Measurements from ENCODE around the gene GTF2A1.

The GTF2A1 gene

DNA sequence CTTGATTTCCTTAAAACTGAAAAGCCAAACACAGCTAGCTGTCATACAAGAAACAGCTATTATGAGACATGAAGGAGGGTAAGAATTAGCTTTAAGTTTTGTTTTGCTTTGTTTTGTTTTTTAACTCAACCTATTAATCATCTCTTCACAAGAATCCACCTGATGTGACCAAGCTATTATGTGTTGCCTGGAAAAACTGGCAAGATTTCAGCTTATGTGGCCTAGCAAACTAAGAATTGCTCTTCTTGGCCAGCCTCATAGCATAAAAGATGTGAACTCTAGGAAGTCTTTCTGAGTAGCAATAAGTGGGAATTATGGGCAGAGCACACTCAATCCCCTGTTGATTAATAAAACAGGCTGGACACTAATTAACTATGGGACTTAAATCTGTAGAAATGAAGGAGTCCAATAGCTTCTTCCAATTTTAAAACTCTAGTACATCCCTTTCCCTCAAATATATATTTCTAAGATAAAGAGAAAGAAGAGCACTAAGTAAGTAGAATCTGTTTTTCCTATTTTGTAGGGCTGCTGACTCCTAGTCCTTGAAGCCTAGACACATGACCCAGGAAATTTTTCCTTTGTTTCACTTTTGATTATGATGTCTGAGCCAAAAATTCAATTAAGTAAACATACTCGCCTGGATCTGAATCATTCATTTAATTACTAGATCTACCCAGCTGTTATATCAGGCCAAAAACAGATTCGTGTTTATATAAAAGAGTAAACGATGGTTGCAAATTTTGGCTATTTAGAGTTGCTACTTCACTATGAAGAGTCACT lies 75.7 kb downstream of the GTF2A1 start:
- no peak overlapping the region for H3K4me3 ChIP-seq (ENCODE audit: low read length)
- no peak for DNase-seq (ENCODE audit: low read depth)
- TF ChIP-seq, protein P1, sequence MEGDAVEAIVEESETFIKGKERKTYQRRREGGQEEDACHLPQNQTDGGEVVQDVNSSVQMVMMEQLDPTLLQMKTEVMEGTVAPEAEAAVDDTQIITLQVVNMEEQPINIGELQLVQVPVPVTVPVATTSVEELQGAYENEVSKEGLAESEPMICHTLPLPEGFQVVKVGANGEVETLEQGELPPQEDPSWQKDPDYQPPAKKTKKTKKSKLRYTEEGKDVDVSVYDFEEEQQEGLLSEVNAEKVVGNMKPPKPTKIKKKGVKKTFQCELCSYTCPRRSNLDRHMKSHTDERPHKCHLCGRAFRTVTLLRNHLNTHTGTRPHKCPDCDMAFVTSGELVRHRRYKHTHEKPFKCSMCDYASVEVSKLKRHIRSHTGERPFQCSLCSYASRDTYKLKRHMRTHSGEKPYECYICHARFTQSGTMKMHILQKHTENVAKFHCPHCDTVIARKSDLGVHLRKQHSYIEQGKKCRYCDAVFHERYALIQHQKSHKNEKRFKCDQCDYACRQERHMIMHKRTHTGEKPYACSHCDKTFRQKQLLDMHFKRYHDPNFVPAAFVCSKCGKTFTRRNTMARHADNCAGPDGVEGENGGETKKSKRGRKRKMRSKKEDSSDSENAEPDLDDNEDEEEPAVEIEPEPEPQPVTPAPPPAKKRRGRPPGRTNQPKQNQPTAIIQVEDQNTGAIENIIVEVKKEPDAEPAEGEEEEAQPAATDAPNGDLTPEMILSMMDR (conservative IDR thresholded peaks at IDR 0.05; ENCODE audit: low read depth, low read length) = no peak

DNA sequence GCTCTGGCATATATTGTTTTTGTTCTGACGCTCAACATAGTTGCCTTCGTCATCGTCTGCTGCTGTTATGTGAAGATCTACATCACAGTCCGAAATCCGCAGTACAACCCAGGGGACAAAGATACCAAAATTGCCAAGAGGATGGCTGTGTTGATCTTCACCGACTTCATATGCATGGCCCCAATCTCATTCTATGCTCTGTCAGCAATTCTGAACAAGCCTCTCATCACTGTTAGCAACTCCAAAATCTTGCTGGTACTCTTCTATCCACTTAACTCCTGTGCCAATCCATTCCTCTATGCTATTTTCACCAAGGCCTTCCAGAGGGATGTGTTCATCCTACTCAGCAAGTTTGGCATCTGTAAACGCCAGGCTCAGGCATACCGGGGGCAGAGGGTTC lies 77.0 kb downstream of the GTF2A1 start:
- DNase-seq (ENCODE audit: low read depth) = no peak
- TF ChIP-seq, protein P1 (conservative IDR thresholded peaks at IDR 0.05; ENCODE audit: low read depth, low read length) = no peak

DNA sequence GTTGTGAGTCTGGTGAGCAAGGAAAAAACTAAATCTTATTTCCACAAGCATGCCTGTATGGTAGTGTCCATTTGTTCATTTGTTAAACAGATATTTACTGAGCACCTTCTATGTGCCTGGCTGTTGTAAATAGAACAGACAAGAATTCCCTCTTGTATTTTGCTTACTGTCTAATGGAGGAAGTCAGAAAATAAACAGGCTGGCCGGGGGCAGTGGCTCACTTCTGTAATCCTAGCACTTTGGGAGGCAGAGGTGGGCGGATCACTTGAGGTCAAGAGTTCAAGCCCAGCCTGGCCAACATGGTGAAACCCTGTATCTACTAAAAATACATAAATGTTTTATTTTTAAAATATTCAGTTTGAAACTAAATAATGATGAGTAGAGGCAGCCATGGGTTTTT lies 79.3 kb downstream of the GTF2A1 start:
- DNase-seq (ENCODE audit: low read depth) = no peak
- H3K4me3 ChIP-seq (ENCODE audit: low read length) = no peak overlapping the region
- TF ChIP-seq, protein P1 (conservative IDR thresholded peaks at IDR 0.05; ENCODE audit: low read depth, low read length) = no peak

More for the DNA sequence above, 77.0 kb downstream of the GTF2A1 start:
- no peak overlapping the region for H3K4me3 ChIP-seq (ENCODE audit: low read length)

DNA sequence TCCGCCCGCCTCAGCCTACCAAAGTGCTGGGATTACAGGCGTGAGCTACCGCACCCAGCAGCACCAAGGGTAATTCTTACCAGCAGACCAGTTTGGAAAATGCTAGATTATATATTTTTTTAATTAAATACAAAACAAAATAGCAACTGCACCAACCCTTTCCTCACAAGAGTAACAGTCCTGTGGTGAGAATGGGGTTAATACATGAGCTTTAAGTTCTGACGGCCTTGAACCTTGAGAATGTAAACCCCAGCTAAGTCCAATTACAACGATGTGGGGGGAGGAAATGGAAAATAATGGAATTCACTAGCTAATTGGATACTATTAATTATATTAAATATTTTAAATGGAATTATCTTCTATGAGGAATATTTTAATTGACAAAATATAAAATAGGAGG lies 82.3 kb downstream of the GTF2A1 start:
- no peak for DNase-seq (ENCODE audit: low read depth)
- H3K4me3 ChIP-seq (ENCODE audit: low read length) = no peak overlapping the region
- TF ChIP-seq, protein P1 (conservative IDR thresholded peaks at IDR 0.05; ENCODE audit: low read depth, low read length) = no peak

DNA sequence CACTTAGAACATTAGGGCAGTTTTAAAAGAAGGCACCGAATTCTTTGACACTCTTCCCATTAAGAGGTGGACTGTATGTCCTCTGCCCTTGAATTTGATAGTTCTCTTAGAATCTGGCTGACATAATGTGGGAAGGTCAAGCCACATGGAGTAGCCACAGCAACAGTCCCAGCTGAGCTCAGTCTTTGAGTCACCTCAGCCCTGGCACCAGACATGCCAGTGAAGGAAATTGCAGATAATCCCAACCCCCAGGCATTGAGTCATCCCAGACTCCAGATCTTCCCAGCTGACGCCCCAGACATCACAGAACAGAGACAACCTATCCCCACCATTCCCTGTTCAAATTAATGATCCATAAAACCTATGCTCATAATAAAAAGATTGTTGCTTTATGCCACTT lies 83.4 kb downstream of the GTF2A1 start:
- TF ChIP-seq, protein P1 (conservative IDR thresholded peaks at IDR 0.05; ENCODE audit: low read depth, low read length) = no peak
- DNase-seq (ENCODE audit: low read depth) = peak; percentile 43
- no peak overlapping the region for H3K4me3 ChIP-seq (ENCODE audit: low read length)

DNA sequence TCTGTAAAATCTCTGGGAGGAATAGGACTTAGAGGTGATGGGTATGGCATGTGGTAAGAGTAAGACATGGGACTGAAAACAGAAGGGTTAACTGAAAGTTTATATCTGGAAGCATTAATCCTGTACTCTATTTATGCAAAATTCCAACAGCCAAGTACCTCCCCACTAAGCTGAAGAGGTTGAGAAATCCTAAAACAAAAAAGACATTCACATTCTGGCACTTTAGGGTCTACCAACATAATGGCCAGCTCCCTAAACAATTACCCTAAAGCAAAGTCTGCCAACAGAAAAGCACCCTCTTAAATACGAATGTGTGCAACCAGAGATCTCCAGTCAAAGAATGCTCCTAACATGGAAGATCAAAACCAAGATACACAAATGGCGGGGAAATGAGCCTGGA lies 87.4 kb downstream of the GTF2A1 start:
- no peak overlapping the region for H3K4me3 ChIP-seq (ENCODE audit: low read length)
- no peak for DNase-seq (ENCODE audit: low read depth)
- TF ChIP-seq, protein P1 (conservative IDR thresholded peaks at IDR 0.05; ENCODE audit: low read depth, low read length) = no peak

DNA sequence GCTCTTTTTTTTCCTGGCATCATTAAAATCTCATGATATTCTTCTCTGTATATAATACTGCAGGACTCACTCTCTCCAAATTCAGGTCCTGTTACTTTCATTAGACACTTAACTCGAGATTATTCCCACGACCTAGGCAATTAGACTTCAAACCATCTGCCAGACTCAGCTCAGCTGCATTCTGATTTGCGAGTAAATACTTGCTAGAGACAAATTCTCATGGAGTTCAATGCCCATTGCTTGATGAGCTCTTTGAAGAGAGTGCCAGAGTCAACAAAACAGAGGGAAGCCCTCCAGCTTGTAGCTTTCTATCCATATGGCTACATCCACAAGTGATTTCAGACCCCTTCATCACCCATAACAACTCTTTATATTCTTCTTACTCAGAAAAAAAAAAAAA lies 88.3 kb downstream of the GTF2A1 start:
- TF ChIP-seq, protein P1 (conservative IDR thresholded peaks at IDR 0.05; ENCODE audit: low read depth, low read length) = no peak
- H3K4me3 ChIP-seq (ENCODE audit: low read length) = no peak overlapping the region
- DNase-seq (ENCODE audit: low read depth) = no peak

All from retinal pigment epithelial cell (primary cell).